Measurements from ENCODE around the gene CFAP47. TPM values are rescaled to one million over a fixed set of nuclear protein-coding genes. Genes with fewer than 3 reads are reported as not detected.
"Not testable (repeated sequence)": the region's sequence is repeated elsewhere in the genome, so short reads cannot be mapped to it uniquely, and the experiment has no call there.

Gene CFAP47
- total RNA-seq, 8 experiments from 2014 or later: 0.05 to 18.0 (median 0.81) TPM; not detected in 1

- Histone ChIP-seq H3K4me1 (replicated peaks in 1 of 2) (no peaks in the 10 kb centered on the region), H3K4me3 (no peak overlapping the region), H3K27ac (no peak overlapping the region)
- ATAC-seq (replicated peaks in 6 of 8): no peak
- in situ Hi-C loops (cut with MboI; ENCODE audit: low pct_unique_long_range_greater_than_20kb in 2 of 9, low sequenced_read_pairs in 9 of 9, unreplicated experiment in 9 of 9): no loop called here
- WGBS, 10 experiments: 7 to 100% (median 66%) methylated on average over 1 to 2 of the region's 2 CpGs; no CpG with 5 or more reads in 2 of the 10 experiments
Observed at GRCh38 chrX:36087366-36087765, 167.8 kb downstream of the CFAP47 start.

DNA sequence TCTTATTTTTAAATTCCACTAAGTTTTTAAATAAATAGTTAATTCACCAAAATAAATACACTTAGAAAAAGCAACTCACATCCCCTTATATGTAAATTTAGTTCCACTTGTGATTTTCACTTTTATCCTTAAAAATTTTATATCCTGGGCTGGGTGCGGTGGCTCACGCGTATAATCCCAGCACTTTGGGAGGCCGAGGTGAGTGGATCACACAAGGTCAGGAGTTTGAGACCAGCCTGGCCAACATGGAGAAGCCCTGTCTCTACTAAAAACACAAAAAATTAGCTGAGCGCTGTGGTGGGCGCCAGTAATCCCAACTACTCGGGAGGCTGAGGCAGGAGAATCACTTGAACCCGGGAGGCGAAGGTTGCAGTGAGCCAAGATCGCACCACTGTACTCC is 169.4 kb downstream of the CFAP47 start:
- ATAC-seq (replicated peaks in 6 of 8); H3K4me1 ChIP-seq (replicated peaks in 1 of 2); H3K4me3 ChIP-seq; in situ Hi-C loops (cut with MboI; ENCODE audit: low pct_unique_long_range_greater_than_20kb in 2 of 9, low sequenced_read_pairs in 9 of 9, unreplicated experiment in 9 of 9); H3K27ac ChIP-seq: not testable (repeated sequence)
- 0 to 100% (median 78%) methylated on average over 1 to 10 of the region's 10 CpGs; no CpG with 5 or more reads in 4 of the 10 experiments for WGBS, 10 experiments

GRCh38 chrX:36102425-36102824 is 182.9 kb downstream of the CFAP47 start:
- Histone ChIP-seq H3K27ac (no peak overlapping the region), H3K4me1 (replicated peaks in 1 of 2) (no peaks in the 10 kb centered on the region), H3K4me3 (no peak overlapping the region)
- peak in 3 of 8 experiments; percentile 25 to 76 (median 58) for ATAC-seq (replicated peaks in 6 of 8)
- in situ Hi-C loops (cut with MboI; ENCODE audit: low pct_unique_long_range_greater_than_20kb in 2 of 9, low sequenced_read_pairs in 9 of 9, unreplicated experiment in 9 of 9): no loop called here
- 0 to 71% (median 43%) methylated on average over 1 to 2 of the region's 2 CpGs; no CpG with 5 or more reads in 6 of the 10 experiments for WGBS, 10 experiments

DNA sequence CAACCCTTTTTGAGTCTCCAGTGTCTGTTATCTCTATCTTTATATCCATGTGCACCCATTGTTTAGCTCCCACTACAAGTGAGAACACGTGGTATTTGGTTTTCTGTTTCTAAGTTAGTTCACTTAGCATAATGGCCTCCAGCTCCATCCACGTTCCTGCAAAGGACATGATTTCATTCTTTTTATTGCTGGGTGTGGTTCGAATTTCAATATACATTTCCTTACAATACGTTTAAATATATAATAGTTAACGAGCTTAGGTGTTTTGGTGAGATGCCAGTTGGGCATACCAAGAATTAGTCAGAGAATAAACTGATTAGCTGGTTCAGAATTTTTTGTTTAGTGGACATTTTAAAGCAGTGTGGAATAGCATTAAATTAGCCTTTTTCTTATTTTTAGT is 196.7 kb downstream of the CFAP47 start:
- in situ Hi-C loops (cut with MboI; ENCODE audit: low pct_unique_long_range_greater_than_20kb in 2 of 9, low sequenced_read_pairs in 9 of 9, unreplicated experiment in 9 of 9): no loop called here
- WGBS, 10 experiments: 0 to 100% (median 50%) methylated on average over 1 to 5 of the region's 5 CpGs; no CpG with 5 or more reads in 5 of the 10 experiments
- no peak for ATAC-seq (replicated peaks in 6 of 8)
- Histone ChIP-seq H3K27ac (no peak overlapping the region), H3K4me1 (replicated peaks in 1 of 2) (no peaks in the 10 kb centered on the region), H3K4me3 (no peak overlapping the region)

GRCh38 chrX:36159254-36159653 is 239.7 kb downstream of the CFAP47 start:
- no peak overlapping the region for H3K4me3 ChIP-seq
- no peak overlapping the region for H3K27ac ChIP-seq
- in situ Hi-C loops (cut with MboI; ENCODE audit: low pct_unique_long_range_greater_than_20kb in 2 of 9, low sequenced_read_pairs in 9 of 9, unreplicated experiment in 9 of 9): no loop called here
- no peaks in the 10 kb centered on the region for H3K4me1 ChIP-seq (replicated peaks in 1 of 2)
- ATAC-seq (replicated peaks in 6 of 8): no peak
- WGBS, 10 experiments: 3 to 100% (median 56%) methylated on average over 2 to 7 of the region's 7 CpGs; no CpG with 5 or more reads in 1 of the 10 experiments

DNA sequence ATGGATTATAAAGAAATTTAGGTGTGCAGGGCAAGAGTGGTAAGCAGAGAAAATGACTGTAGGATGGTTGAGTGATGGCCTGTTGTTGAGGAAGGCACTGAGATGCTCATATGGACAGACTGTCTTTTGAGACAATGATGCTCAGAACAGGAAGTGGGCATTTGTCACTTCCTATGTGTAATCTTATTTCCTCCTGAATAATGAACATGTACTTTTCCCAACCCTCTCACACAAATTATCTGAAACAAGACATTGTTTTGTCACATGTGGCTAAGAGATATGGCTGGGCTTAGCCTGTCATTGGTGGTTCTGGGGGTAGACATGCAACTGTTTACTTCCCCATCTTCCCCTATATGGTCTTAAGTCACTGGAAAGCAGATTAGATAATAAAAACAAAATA is 240.5 kb downstream of the CFAP47 start:
- ATAC-seq (replicated peaks in 6 of 8): no peak
- Histone ChIP-seq H3K4me3 (no peak overlapping the region), H3K4me1 (replicated peaks in 1 of 2) (no peaks in the 10 kb centered on the region), H3K27ac (no peak overlapping the region)
- in situ Hi-C loops (cut with MboI; ENCODE audit: low pct_unique_long_range_greater_than_20kb in 2 of 9, low sequenced_read_pairs in 9 of 9, unreplicated experiment in 9 of 9): no loop called here

DNA sequence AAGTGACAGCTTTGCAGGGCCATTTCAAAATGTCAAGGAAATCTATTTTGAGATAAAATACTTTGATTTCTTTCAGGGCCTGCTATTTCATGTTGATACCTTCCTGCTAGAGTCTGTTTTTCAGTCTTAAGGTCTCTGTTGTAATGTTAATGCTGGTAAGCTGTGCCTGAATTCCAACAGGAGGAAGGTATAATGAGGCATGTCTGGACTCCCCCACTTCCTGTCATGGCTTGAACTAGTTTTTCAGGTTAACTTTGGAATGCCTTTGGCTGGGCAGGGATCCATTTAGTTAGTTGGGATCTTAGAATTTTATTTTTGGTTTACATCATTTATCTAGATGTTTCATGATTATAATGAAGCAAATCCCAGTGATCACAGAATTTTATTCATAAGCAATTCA is 279.0 kb downstream of the CFAP47 start:
- Histone ChIP-seq H3K4me1 (replicated peaks in 1 of 2) (no peaks in the 10 kb centered on the region), H3K27ac (no peak overlapping the region), H3K4me3 (no peak overlapping the region)
- in situ Hi-C loops (cut with MboI; ENCODE audit: low pct_unique_long_range_greater_than_20kb in 2 of 9, low sequenced_read_pairs in 9 of 9, unreplicated experiment in 9 of 9): no loop called here
- ATAC-seq (replicated peaks in 6 of 8): no peak

GRCh38 chrX:36199928-36200327 is 280.4 kb downstream of the CFAP47 start:
- Histone ChIP-seq H3K4me3 (no peak overlapping the region), H3K4me1 (replicated peaks in 1 of 2) (no peaks in the 10 kb centered on the region), H3K27ac (no peak overlapping the region)
- in situ Hi-C loops (cut with MboI; ENCODE audit: low pct_unique_long_range_greater_than_20kb in 2 of 9, low sequenced_read_pairs in 9 of 9, unreplicated experiment in 9 of 9): no loop called here
- ATAC-seq (replicated peaks in 6 of 8): no peak

DNA sequence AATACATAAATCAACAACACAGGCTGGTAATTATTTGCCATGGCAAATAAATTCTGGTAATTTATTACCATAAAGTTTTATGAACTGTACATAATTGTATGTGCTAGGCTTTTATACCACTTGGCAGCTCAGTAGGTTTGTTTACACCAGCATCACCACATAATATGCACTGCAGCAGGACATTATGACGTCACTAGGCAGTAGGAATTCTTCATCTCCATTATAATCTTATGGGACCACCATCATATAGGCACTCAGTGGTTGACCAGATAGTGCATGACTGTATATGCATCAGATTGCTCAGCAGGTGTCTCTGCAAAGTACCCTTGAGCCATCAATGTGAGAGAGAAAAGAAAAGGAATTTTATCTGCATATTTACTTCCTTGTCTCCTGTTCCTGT is 295.4 kb downstream of the CFAP47 start:
- no peak overlapping the region for H3K27ac ChIP-seq
- no peaks in the 10 kb centered on the region for H3K4me1 ChIP-seq (replicated peaks in 1 of 2)
- in situ Hi-C loops (cut with MboI; ENCODE audit: low pct_unique_long_range_greater_than_20kb in 2 of 9, low sequenced_read_pairs in 9 of 9, unreplicated experiment in 9 of 9): no loop called here
- no CpG with 5 or more reads among the region's 1 CpG for WGBS, 10 experiments
- H3K4me3 ChIP-seq: no peak overlapping the region
- no peak for ATAC-seq (replicated peaks in 6 of 8)

DNA sequence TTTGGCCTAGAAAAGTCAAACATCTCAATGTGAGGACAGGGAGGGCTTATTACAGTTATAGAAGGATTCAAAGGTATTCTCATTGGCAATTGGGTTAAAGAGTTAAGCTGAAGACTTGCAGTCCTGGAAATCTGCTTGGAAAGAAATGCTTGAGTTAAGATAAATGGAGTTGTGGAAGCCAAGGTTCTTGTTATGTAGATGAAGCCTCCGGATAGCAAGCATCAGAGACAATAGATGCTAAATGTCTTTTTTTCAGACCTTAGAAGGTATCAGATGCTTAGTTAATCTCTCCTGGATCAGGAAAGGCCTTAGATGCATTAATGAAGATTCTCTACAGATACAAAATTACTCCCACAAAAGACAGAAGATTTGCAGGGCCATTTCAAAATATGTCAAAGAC is 299.3 kb downstream of the CFAP47 start:
- ATAC-seq (replicated peaks in 6 of 8): no peak
- Histone ChIP-seq H3K4me1 (replicated peaks in 1 of 2) (no peaks in the 10 kb centered on the region), H3K27ac (no peak overlapping the region), H3K4me3 (no peak overlapping the region)
- in situ Hi-C loops (cut with MboI; ENCODE audit: low pct_unique_long_range_greater_than_20kb in 2 of 9, low sequenced_read_pairs in 9 of 9, unreplicated experiment in 9 of 9): no loop called here
- 0 to 13% (median 0%) methylated on average over 1 of the region's 1 CpG; no CpG with 5 or more reads in 7 of the 10 experiments for WGBS, 10 experiments

DNA sequence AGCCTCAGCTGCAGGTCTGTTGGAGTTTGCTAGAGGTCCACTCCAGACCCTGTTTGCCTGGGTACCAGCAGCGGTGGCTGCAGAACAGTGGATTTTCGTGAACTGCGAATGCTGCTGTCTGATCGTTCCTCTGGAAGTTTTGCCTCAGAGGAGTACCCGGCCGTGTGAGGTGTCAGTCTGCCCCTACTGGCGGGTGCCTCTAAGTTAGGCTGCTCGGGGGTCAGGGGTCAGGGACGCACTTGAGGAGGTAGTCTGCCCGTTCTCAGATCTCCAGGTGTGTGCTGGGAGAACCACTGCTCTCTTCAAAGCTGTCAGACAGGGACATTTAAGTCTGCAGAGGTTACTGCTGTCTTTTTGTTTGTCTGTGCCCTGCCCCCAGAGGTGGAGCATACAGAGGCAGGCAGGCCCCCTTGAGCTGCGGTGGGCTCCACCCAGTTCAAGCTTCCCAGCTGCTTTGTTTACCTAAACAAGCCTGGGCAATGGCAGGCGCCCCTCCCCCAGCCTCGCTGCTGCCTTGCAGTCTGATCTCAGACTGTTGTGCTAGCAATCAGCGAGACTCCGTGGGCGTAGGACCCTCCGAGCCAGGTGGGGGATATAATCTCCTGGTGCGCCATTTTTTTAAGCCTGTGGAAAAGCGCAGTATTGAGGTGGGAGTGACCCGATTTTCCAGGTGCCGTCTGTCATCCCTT is 315.4 kb downstream of the CFAP47 start:
- ATAC-seq (replicated peaks in 6 of 8); in situ Hi-C loops (cut with MboI; ENCODE audit: low pct_unique_long_range_greater_than_20kb in 2 of 9, low sequenced_read_pairs in 9 of 9, unreplicated experiment in 9 of 9); H3K27ac ChIP-seq; H3K4me1 ChIP-seq (replicated peaks in 1 of 2); H3K4me3 ChIP-seq: not testable (repeated sequence)
- WGBS, 10 experiments: 63% methylated on average over 9 of the region's 21 CpGs; no CpG with 5 or more reads in 9 of the 10 experiments

- in situ Hi-C loops (cut with MboI; ENCODE audit: low pct_unique_long_range_greater_than_20kb in 2 of 9, low sequenced_read_pairs in 9 of 9, unreplicated experiment in 9 of 9): no loop called here
- no CpG with 5 or more reads among the region's 1 CpG for WGBS, 10 experiments
- no peak overlapping the region for H3K27ac ChIP-seq
- H3K4me1 ChIP-seq (replicated peaks in 1 of 2): no peaks in the 10 kb centered on the region
- H3K4me3 ChIP-seq: no peak overlapping the region
- no peak for ATAC-seq (replicated peaks in 6 of 8)
Observed at GRCh38 chrX:36241397-36241796, 321.9 kb downstream of the CFAP47 start.

DNA sequence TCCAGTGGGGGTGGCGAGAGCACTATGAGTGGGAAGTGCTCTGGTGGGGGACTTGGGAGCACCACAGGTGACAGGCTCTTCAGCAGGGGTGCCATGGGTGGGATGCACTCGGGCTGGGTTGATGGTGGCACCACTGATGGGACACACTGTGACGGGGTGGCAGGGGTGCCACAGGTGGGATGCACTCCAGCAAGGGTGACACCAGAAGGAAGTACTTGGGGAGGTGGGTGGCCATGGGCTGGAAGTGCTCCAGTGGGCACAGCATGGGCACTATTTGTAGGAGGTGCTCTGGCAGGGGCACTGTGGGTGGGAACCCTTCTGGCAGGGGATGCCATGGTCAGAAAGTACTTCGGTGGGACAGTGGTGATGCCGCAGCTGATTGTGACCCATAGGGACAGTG is 346.6 kb downstream of the CFAP47 start:
- no peaks in the 10 kb centered on the region for H3K4me1 ChIP-seq (replicated peaks in 1 of 2)
- no peak overlapping the region for H3K4me3 ChIP-seq
- no peak for ATAC-seq (replicated peaks in 6 of 8)
- in situ Hi-C loops (cut with MboI; ENCODE audit: low pct_unique_long_range_greater_than_20kb in 2 of 9, low sequenced_read_pairs in 9 of 9, unreplicated experiment in 9 of 9): no loop called here
- H3K27ac ChIP-seq: no peak overlapping the region
- no CpG with 5 or more reads among the region's 5 CpGs for WGBS, 10 experiments

DNA sequence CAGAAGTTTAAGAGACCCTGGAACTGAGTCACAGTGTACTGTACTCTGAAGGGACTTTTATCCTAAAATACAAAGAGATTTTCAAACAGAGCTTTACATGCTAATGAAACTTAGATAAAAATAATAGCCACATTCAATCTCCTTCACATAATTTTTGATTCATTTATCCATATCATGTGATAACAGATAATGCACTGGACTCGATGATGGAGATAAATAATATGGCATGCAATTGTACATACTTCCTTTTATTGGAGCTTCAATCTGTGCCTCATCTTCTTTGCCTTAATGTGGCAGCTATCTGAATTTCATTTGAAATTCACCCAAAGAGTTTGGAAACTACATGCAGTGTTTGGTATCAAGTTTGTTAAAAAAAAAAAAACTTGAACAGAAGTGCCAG is 390.6 kb downstream of the CFAP47 start:
- in situ Hi-C loops (cut with MboI; ENCODE audit: low pct_unique_long_range_greater_than_20kb in 2 of 9, low sequenced_read_pairs in 9 of 9, unreplicated experiment in 9 of 9): no loop called here
- WGBS, 10 experiments: 0 to 100% (median 90%) methylated on average over 1 of the region's 1 CpG; no CpG with 5 or more reads in 5 of the 10 experiments
- ATAC-seq (replicated peaks in 6 of 8): no peak
- no peaks in the 10 kb centered on the region for H3K4me1 ChIP-seq (replicated peaks in 1 of 2)
- H3K27ac ChIP-seq: no peak overlapping the region
- no peak overlapping the region for H3K4me3 ChIP-seq
